Peyer's patch (tissue), 4 donors: ENCODE measurements around the gene MEF2C.

ENCODE experiments used
- CTCF ChIP-seq, 6 experiments: fragments of 450-650 bp in 4 of 6; fragments of 200-600 bp in 2 of 6; sonication (generic) in 1 of 6; IDR thresholded peaks; one replicate each; pipeline ENCODE4 v1.5.1; 2017 to 2019; ENCODE audit warnings: antibody characterized with exemption in 6 of 6, mild to moderate bottlenecking in 3 of 6, moderate library complexity in 1 of 6
- POLR2A ChIP-seq, 2 donors: fragments of 450-650 bp; IDR thresholded peaks; one replicate each; pipeline ENCODE4 v1.5.1; 2017; ENCODE audit warnings: antibody characterized with exemption in 2 of 2, mild to moderate bottlenecking in 2 of 2, moderate library complexity in 2 of 2

- TF ChIP-seq CTCF (IDR thresholded peaks at IDR 0.05) (no peak), POLR2A (IDR thresholded peaks at IDR 0.05) (no peak)
Measured at GRCh38 chr5:88671106-88671504, 211.9 kb downstream of the MEF2C start.
